Measurements from ENCODE around the gene NUDT22.

- TF ChIP-seq, protein P1, sequence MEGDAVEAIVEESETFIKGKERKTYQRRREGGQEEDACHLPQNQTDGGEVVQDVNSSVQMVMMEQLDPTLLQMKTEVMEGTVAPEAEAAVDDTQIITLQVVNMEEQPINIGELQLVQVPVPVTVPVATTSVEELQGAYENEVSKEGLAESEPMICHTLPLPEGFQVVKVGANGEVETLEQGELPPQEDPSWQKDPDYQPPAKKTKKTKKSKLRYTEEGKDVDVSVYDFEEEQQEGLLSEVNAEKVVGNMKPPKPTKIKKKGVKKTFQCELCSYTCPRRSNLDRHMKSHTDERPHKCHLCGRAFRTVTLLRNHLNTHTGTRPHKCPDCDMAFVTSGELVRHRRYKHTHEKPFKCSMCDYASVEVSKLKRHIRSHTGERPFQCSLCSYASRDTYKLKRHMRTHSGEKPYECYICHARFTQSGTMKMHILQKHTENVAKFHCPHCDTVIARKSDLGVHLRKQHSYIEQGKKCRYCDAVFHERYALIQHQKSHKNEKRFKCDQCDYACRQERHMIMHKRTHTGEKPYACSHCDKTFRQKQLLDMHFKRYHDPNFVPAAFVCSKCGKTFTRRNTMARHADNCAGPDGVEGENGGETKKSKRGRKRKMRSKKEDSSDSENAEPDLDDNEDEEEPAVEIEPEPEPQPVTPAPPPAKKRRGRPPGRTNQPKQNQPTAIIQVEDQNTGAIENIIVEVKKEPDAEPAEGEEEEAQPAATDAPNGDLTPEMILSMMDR (IDR thresholded peaks at IDR 0.05), result no peak
- no peak for TF ChIP-seq USF2 (IDR thresholded peaks at IDR 0.05)
- no peak for TF ChIP-seq PBX3 (IDR thresholded peaks at IDR 0.05)
- TF ChIP-seq POLR2A (IDR thresholded peaks at IDR 0.05; ENCODE audit: low read length), result no peak
- TF ChIP-seq EP300 (IDR thresholded peaks at IDR 0.05), result no peak
These were observed 6.9 kb downstream of the NUDT22 start for GRCh38 chr11:64232967-64233315.
